Testis (tissue), 2 donors: ENCODE measurements around the gene GMFB.

Source experiments
- POLR2A ChIP-seq: fragments of 450-650 bp; IDR thresholded peaks from one replicate; pipeline ENCODE4 v1.6.1; 2017; ENCODE audit warnings: antibody characterized with exemption, mild to moderate bottlenecking, moderate library complexity
- TF ChIP-seq, protein P1 (sequence below), 3 experiments: fragments of 450-650 bp in 2 of 3; fragments of 200-600 bp in 1 of 3; sonication (generic) in 1 of 3; IDR thresholded peaks; one replicate each; pipeline ENCODE4 v1.5.1; 2016 to 2019; ENCODE audit warnings: antibody characterized with exemption in 3 of 3, mild to moderate bottlenecking in 2 of 3, moderate library complexity in 1 of 3

DNA sequence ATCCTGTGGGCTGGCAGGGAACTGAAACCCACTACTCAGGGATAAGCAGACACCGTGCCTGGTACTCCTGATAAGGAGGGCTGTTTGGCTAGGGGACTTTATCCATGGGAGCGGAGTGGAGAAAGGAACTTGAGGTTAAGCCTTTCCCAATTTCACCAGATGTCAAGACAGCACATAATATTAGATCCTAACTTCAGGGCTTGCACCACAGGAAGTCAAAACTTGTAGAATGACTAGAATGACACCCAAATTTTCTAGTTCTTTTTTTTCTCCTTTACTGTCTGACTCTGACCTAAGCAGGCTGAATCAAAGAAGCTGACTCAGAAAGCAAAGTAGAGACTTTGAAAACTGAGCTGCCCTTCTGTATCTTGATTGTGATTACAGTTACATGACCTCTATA, 13.8 kb upstream of the GMFB start:
- TF ChIP-seq, protein P1, sequence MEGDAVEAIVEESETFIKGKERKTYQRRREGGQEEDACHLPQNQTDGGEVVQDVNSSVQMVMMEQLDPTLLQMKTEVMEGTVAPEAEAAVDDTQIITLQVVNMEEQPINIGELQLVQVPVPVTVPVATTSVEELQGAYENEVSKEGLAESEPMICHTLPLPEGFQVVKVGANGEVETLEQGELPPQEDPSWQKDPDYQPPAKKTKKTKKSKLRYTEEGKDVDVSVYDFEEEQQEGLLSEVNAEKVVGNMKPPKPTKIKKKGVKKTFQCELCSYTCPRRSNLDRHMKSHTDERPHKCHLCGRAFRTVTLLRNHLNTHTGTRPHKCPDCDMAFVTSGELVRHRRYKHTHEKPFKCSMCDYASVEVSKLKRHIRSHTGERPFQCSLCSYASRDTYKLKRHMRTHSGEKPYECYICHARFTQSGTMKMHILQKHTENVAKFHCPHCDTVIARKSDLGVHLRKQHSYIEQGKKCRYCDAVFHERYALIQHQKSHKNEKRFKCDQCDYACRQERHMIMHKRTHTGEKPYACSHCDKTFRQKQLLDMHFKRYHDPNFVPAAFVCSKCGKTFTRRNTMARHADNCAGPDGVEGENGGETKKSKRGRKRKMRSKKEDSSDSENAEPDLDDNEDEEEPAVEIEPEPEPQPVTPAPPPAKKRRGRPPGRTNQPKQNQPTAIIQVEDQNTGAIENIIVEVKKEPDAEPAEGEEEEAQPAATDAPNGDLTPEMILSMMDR (IDR thresholded peaks at IDR 0.05) = no peak
- TF ChIP-seq POLR2A = no peak
